OCI-LY1 (cell line): ENCODE data around the gene ULBP2.

Experiments used
- CTCF ChIP-seq: fragments of 200-600 bp; sonication (generic), shearing (Covaris generic); IDR thresholded peaks from 2 replicates; pipeline ENCODE4 v1.5.1; 2017; ENCODE audit warnings: mild to moderate bottlenecking, antibody characterized with exemption, low read length, moderate library complexity, mixed read lengths
- EZH2 ChIP-seq: fragments of 200-600 bp; sonication (generic), shearing (Covaris generic); IDR thresholded peaks from 2 replicates; pipeline ENCODE4 v1.8.0; 2017; ENCODE audit warnings: borderline replicate concordance, mixed run types, mild to moderate bottlenecking, antibody characterized with exemption, low read length, moderate library complexity, mixed read lengths

GRCh38 chr6:149939909-149940671, 1.7 kb upstream of the ULBP2 start:
- no peak for TF ChIP-seq CTCF
- TF ChIP-seq EZH2, result no peak
